ENCODE measurements around the gene EFCAB13. TPM values are rescaled to one million over a fixed set of nuclear protein-coding genes. Genes with fewer than 3 reads are reported as not detected.

The EFCAB13 gene
- total RNA-seq, 4 donors from 2014 or later: 6.0 to 12.7 (median 8.1) TPM

DNA sequence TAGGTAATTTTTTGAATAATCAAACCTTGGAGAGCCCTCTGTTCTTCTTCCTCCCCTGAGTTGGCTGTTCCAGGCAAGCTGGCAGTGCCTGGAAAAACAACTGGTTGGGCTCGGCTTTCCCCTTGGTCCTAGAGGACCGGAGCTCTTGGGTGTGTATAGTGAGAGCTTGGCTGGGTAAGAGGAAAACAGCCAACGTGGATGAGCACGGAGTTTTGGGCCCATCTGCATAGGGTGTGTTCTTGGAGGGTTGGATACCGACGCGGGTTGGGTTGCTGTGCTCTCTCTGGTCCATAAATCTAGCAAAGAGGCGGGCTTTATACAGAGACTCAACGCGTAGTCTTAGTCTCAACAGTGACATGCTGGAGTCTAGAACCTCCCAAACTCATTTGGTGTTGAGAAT lies 46.9 kb upstream of the EFCAB13 start:
- no peak overlapping the region for H3K4me3 ChIP-seq
- 52% methylated on average over 10 of the region's 10 CpGs; no CpG with 5 or more reads in 1 of the 2 donors for WGBS, 2 donors (ENCODE audit: low coverage in 1 of 2)

GRCh38 chr17:47277921-47278320 lies 45.8 kb upstream of the EFCAB13 start:
- Histone ChIP-seq H3K9me3 (no peaks in the 10 kb centered on the region), H3K27ac (peak overlapping the region; percentile 81 to 91 (median 86)), H3K36me3 (no peaks in the 10 kb centered on the region), H3K4me3 (no peak overlapping the region), H3K4me1 (peaks cover 43 to 67% (median 51%) of the 10 kb centered on the region in 4 donors), H3K27me3 (no peaks in the 10 kb centered on the region)
- in situ Hi-C loops (cut with MboI; ENCODE audit: low pct_ligation_motif_present in 1 of 4, low pct_unique_long_range_greater_than_20kb in 1 of 4, low sequenced_read_pairs in 3 of 4): no loop called here
- TF ChIP-seq POLR2AphosphoS5 (IDR thresholded peaks at IDR 0.05) (no peak), EP300 (IDR thresholded peaks at IDR 0.05; ENCODE audit: low read depth) (no peak), POLR2A (IDR thresholded peaks at IDR 0.05) (no peak)
- TF ChIP-seq, protein P1, sequence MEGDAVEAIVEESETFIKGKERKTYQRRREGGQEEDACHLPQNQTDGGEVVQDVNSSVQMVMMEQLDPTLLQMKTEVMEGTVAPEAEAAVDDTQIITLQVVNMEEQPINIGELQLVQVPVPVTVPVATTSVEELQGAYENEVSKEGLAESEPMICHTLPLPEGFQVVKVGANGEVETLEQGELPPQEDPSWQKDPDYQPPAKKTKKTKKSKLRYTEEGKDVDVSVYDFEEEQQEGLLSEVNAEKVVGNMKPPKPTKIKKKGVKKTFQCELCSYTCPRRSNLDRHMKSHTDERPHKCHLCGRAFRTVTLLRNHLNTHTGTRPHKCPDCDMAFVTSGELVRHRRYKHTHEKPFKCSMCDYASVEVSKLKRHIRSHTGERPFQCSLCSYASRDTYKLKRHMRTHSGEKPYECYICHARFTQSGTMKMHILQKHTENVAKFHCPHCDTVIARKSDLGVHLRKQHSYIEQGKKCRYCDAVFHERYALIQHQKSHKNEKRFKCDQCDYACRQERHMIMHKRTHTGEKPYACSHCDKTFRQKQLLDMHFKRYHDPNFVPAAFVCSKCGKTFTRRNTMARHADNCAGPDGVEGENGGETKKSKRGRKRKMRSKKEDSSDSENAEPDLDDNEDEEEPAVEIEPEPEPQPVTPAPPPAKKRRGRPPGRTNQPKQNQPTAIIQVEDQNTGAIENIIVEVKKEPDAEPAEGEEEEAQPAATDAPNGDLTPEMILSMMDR (IDR thresholded peaks at IDR 0.05): no peak
- DNase-seq: no peak
- intact Hi-C loops (cut with DNase I; ENCODE audit: low total_unique reads): no loop called here
- WGBS, 2 donors (ENCODE audit: low coverage in 1 of 2): 86 to 100% methylated on average over 1 of the region's 1 CpG

More for the DNA sequence above, 46.9 kb upstream of the EFCAB13 start:
- TF ChIP-seq EP300 (IDR thresholded peaks at IDR 0.05; ENCODE audit: low read depth) (no peak), POLR2AphosphoS5 (IDR thresholded peaks at IDR 0.05) (peak in 1 of 3 donors; percentile 11), POLR2A (IDR thresholded peaks at IDR 0.05) (no peak)
- TF ChIP-seq, protein P1 (IDR thresholded peaks at IDR 0.05): no peak
- in situ Hi-C loops (cut with MboI; ENCODE audit: low pct_ligation_motif_present in 1 of 4, low pct_unique_long_range_greater_than_20kb in 1 of 4, low sequenced_read_pairs in 3 of 4) (no loop called here), intact Hi-C loops (cut with DNase I; ENCODE audit: low total_unique reads) (no loop called here)
- DNase-seq: peak; percentile 58
- Histone ChIP-seq H3K27ac (peak overlapping the region; percentile 81 to 91 (median 86)), H3K36me3 (no peaks in the 10 kb centered on the region), H3K9me3 (no peaks in the 10 kb centered on the region), H3K4me1 (peaks cover 43 to 67% (median 51%) of the 10 kb centered on the region in 4 donors), H3K27me3 (no peaks in the 10 kb centered on the region)

- Histone ChIP-seq H3K4me3 (no peak overlapping the region), H3K4me1 (peaks cover 43 to 67% (median 51%) of the 10 kb centered on the region in 4 donors), H3K27me3 (no peaks in the 10 kb centered on the region), H3K36me3 (no peaks in the 10 kb centered on the region), H3K27ac (peak overlapping the region; percentile 81 to 91 (median 86)), H3K9me3 (no peaks in the 10 kb centered on the region)
- intact Hi-C loops (cut with DNase I; ENCODE audit: low total_unique reads): no loop called here
- TF ChIP-seq EP300 (IDR thresholded peaks at IDR 0.05; ENCODE audit: low read depth) (no peak), POLR2A (IDR thresholded peaks at IDR 0.05) (no peak), POLR2AphosphoS5 (IDR thresholded peaks at IDR 0.05) (no peak)
- TF ChIP-seq, protein P1 (IDR thresholded peaks at IDR 0.05): no peak
- WGBS, 2 donors (ENCODE audit: low coverage in 1 of 2): 82% methylated on average over 4 of the region's 4 CpGs; no CpG with 5 or more reads in 1 of the 2 donors
- no peak for DNase-seq
- in situ Hi-C loops (cut with MboI; ENCODE audit: low pct_ligation_motif_present in 1 of 4, low pct_unique_long_range_greater_than_20kb in 1 of 4, low sequenced_read_pairs in 3 of 4): no loop called here
These were observed 45.2 kb upstream of the EFCAB13 start for GRCh38 chr17:47278561-47278960.

DNA sequence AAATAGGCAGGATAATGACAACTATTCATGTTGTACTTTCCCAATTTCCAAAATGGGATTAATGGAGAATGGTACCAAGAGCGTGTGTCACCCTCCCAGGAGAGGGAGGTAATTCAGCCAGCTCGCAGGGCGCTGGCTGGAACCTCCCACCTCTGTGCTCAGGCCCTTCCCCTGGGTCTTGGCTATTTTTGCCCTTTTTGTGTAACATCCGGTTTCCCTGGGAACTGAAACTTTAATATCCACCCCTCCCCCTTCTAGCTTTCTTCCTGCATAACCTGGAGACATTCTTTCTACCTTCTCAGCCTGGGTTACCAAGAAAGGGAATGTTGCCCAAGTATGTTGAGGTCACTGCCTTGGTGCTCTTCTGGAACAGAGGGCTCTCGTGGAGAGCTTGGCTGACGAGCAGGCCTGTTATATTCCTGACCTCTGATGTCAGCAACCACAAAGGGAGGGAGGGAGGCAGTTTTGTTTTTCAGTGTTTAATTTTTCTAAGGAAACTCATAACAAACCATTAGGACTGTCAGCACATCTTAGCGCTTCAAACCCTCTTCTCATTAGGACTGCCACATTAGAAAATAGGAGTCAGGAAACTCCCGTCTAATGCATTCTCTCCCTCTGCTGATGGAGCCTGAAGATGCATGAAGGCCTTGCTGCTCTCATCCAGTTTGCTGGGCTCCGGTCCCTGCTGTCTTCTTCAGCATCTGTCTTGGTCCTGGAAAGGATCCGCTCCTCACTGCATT lies 44.5 kb upstream of the EFCAB13 start:
- no peaks in the 10 kb centered on the region for H3K9me3 ChIP-seq

More for the DNA sequence above, 44.5 kb upstream of the EFCAB13 start:
- in situ Hi-C loops (cut with MboI; ENCODE audit: low pct_ligation_motif_present in 1 of 4, low pct_unique_long_range_greater_than_20kb in 1 of 4, low sequenced_read_pairs in 3 of 4) (no loop called here), intact Hi-C loops (cut with DNase I; ENCODE audit: low total_unique reads) (no loop called here)
- Histone ChIP-seq H3K4me1 (peaks cover 43 to 67% (median 51%) of the 10 kb centered on the region in 4 donors), H3K36me3 (no peaks in the 10 kb centered on the region), H3K27me3 (no peaks in the 10 kb centered on the region), H3K27ac (peak overlapping the region; percentile 81 to 91 (median 86)), H3K4me3 (no peak overlapping the region)
- 55 to 88% methylated on average over 4 to 10 of the region's 10 CpGs for WGBS, 2 donors (ENCODE audit: low coverage in 1 of 2)
- peak; percentile 56 for DNase-seq
- TF ChIP-seq POLR2AphosphoS5 (IDR thresholded peaks at IDR 0.05) (peak; percentile 28 to 62 (median 62)), EP300 (IDR thresholded peaks at IDR 0.05; ENCODE audit: low read depth) (peak; percentile 87), POLR2A (IDR thresholded peaks at IDR 0.05) (no peak)
- TF ChIP-seq, protein P1 (IDR thresholded peaks at IDR 0.05): no peak

Measured in transverse colon (tissue), 4 donors.